ENCODE measurements around the gene SRPX2.

Gene SRPX2

GRCh38 chrX:100649550-100650356 is 5.8 kb downstream of the SRPX2 start:
- in situ Hi-C loops (cut with HindIII; ENCODE audit: low sequenced_read_pairs) = no loop called here

DNA sequence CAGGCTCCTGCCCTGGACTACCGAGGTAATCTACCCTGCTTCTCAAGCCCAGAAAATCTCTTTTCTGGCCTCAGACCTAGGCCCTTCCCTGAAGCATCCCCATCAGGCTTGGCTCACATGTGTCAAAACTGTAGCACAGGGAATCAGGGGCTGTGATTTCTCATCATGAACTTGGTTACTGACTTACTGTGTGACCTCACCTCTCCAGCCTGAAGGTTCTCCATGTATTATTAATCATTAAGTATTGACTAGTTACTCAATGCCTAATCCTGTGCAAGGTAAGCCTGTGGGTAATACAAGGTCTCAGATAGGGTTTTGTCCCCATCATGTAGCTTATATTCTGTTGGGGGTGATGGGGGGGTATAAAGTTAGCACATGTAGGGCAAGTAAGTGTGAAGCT is 6.8 kb downstream of the SRPX2 start:
- in situ Hi-C loops (cut with HindIII; ENCODE audit: low sequenced_read_pairs) = no loop called here

GRCh38 chrX:100652266-100652665 is 8.3 kb downstream of the SRPX2 start:
- in situ Hi-C loops (cut with HindIII; ENCODE audit: low sequenced_read_pairs) = no loop called here

- in situ Hi-C loops (cut with HindIII; ENCODE audit: low sequenced_read_pairs) = no loop called here
Observed at GRCh38 chrX:100654261-100654660, 10.3 kb downstream of the SRPX2 start.

DNA sequence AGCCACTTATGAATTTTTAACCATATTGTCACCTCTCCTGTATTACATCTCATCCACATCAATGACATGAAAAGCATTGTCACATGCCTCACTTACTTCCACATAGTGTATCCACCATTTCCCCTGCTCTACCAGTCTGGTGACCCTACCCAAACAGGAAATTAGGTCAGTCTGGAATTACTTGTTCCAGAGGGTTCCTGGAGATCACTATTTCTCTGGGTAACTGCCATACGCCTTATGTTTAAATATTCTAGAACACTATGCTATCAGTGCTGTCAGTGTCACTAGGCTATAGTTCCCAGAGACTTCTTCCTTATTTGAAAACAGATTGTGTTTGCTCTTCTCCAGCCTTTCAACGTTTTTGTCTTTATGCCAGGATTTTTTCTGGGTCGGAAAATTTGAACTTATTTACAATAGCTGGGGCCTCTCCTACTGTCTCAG is 15.0 kb downstream of the SRPX2 start:
- in situ Hi-C loops (cut with HindIII; ENCODE audit: low sequenced_read_pairs) = no loop called here

DNA sequence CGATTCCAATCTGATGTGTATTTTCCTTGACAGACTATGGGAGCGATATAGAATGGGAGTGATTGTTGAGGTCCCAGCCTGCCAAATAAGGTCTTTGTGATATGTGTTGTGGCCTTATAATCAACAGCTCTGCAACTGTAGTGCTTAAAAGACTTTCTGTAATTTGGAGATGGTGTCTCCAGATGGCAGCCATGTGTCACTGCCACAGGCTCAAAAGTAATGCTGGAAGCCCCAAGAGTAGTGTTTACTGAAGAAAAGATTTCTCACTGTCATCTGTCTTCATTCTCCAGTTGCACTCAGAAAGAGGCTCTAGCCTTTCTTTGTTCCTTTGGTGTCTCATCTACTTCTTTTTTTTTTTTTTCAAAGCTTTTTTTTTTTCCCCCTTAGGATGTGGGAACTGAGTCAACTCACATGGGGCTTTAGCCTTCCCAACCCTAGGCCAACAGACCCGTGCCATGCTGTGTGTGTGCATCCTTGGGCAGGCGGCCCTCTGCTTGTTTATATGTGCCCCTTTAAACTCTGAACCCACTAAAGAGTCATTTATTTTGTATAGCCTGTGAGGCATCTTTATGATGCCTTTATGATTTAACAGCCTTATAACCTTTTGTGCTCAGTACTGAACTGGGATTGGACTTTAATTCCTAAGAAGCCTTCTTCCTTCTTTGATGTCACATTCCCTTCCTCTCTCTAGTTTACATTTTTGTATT is 15.6 kb downstream of the SRPX2 start:
- in situ Hi-C loops (cut with HindIII; ENCODE audit: low sequenced_read_pairs) = no loop called here

- in situ Hi-C loops (cut with HindIII; ENCODE audit: low sequenced_read_pairs) = no loop called here
Observed at GRCh38 chrX:100662170-100662569, 18.2 kb downstream of the SRPX2 start.

- in situ Hi-C loops (cut with HindIII; ENCODE audit: low sequenced_read_pairs) = no loop called here
Observed at GRCh38 chrX:100662796-100663195, 18.8 kb downstream of the SRPX2 start.

DNA sequence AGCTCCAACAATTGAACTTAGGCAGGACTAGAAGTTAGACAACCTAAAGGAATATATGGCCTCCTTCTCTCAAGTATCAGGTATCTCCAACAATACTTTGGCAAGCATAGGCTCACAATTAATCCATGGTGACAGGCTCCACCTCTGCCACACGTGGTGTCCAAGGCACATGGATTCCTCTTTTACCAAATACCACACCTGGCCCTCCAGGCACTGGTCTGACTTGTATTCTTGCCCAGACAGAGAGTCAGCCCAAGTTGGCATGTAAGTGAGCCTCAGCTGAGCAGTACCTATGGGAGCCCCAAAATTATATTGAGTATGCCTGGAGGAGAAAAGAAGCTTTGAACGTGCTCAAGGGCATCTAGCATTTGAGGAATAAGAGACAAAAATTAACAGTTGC is 19.6 kb downstream of the SRPX2 start:
- in situ Hi-C loops (cut with HindIII; ENCODE audit: low sequenced_read_pairs) = no loop called here

- in situ Hi-C loops (cut with HindIII; ENCODE audit: low sequenced_read_pairs) = loop anchor here (5.0 kb wide), 1 partner anchor 34 kb away; no protein-coding TSS in a partner anchor
Observed at GRCh38 chrX:100672966-100673365, 29.0 kb downstream of the SRPX2 start.

GRCh38 chrX:100673397-100673953 is 29.5 kb downstream of the SRPX2 start:
- in situ Hi-C loops (cut with HindIII; ENCODE audit: low sequenced_read_pairs) = loop anchor here (5.0 kb wide), 1 partner anchor 34 kb away; no protein-coding TSS in a partner anchor

GRCh38 chrX:100674705-100675104 is 30.7 kb downstream of the SRPX2 start:
- in situ Hi-C loops (cut with HindIII; ENCODE audit: low sequenced_read_pairs) = loop anchor here (5.0 kb wide), 1 partner anchor 33 kb away; no protein-coding TSS in a partner anchor

- in situ Hi-C loops (cut with HindIII; ENCODE audit: low sequenced_read_pairs) = no loop called here
Observed at GRCh38 chrX:100677611-100678181, 33.7 kb downstream of the SRPX2 start.

DNA sequence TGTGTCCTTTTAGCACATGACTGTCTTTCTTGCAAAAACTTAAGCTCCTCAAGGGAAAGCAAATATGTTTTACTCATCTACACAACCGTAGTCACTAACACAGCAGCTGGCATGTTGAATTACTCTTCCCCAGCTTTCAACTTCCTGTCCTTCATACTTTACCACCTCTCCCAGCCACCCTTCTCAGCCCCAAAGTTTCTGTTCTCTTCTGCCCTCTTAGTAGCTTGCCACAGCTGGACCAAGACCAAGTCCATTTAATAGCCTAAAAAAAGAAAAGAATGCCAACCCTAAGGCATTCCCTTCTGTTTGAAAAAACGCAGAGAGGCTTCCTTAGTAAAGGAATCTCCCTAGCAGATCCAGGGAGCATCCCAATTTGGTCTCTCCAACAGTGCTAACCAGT is 36.8 kb downstream of the SRPX2 start:
- in situ Hi-C loops (cut with HindIII; ENCODE audit: low sequenced_read_pairs) = no loop called here

GRCh38 chrX:100681599-100681998 is 37.6 kb downstream of the SRPX2 start:
- in situ Hi-C loops (cut with HindIII; ENCODE audit: low sequenced_read_pairs) = no loop called here

DNA sequence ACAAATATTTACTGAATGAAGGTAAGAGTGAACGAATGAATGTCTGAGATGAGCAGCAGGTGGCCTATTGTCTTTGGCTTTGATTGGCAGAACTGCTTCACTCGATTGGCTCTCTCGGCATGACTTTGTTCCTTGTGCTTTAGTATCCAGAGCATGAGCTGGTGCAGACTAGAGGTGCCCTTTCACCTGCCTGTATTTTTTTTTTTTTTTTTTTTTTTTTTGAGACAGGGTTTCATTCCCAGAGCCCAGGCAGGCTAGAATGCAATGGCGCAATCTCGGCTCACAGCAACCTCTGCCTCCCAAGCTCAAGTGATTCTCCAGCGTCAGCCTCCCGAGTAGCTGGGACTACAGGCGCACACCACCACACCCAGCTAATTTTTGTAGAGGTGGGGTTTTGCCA is 38.9 kb downstream of the SRPX2 start:
- in situ Hi-C loops (cut with HindIII; ENCODE audit: low sequenced_read_pairs) = no loop called here

- in situ Hi-C loops (cut with HindIII; ENCODE audit: low sequenced_read_pairs) = no loop called here
Observed at GRCh38 chrX:100685284-100685996, 41.4 kb downstream of the SRPX2 start.

GRCh38 chrX:100685997-100686305 is 42.0 kb downstream of the SRPX2 start:
- in situ Hi-C loops (cut with HindIII; ENCODE audit: low sequenced_read_pairs) = no loop called here

- in situ Hi-C loops (cut with HindIII; ENCODE audit: low sequenced_read_pairs) = no loop called here
Observed at GRCh38 chrX:100687128-100687527, 43.1 kb downstream of the SRPX2 start.

GRCh38 chrX:100687546-100687945 is 43.5 kb downstream of the SRPX2 start:
- in situ Hi-C loops (cut with HindIII; ENCODE audit: low sequenced_read_pairs) = no loop called here

DNA sequence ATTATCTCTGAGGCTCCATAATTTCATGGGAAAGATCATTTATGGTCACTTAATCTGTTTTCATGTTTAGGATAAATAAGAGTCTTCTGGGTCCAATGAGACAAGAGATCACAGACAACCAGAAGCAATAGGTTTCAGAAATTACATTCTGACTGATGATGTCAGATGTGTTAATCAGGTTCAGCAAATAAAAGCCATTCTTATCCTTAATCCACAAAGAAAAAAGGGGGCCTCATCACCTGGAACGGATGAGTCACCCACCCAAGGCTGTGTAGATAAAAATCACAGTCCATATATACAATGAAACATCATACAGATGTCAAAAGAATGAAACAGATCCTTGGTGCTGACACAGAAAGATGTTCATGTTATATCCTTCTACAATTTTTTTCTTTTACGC is 51.3 kb downstream of the SRPX2 start:
- in situ Hi-C loops (cut with HindIII; ENCODE audit: low sequenced_read_pairs) = no loop called here
